Stimulated activated CD8-positive, alpha-beta memory T cell treated with anti-CD3 and anti-CD28 coated beads, Interleukin-15, amount 100 ng/mL, for 4 hours (primary cell): ENCODE results near the gene PINLYP.

Experiments used
- DNase-seq, 2 donors: peaks; one replicate each; pipeline ENCODE4 v3.0.0-alpha.2; 2020; ENCODE audit warnings: low read depth in 2 of 2

The PINLYP gene

DNA sequence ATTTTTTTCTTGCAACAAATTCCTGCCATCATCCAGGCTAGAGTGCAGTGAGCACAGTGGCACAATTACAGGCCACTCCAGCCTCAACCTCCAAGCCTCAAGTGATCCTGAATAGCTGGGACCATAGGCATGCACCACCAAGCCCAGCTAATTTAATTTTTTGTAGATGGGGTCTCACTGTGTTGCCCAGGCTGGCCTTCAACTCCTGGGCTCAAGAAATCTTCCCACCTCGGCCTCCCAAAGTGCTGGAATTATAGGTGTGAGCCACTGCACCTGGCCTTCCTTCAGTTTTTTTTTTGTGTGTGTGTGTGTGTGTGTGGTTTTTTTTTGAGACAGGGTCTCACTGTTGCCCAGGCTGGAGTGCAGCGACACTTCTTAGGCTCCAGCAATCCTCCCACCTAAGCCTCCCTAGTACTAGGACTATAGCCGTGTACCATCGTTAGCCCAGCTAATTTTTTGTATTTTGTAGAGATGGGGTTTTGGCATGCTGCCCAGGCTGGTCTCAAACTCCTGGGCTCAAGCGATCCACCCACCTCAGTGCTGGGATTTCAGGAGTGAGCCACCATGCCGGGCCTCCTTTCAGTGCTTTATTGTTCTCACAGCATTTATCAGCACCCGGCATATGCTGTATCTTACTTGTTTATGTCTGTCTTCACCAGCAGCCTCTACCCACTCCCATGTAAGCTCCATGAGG is 30.4 kb downstream of the PINLYP start:
- no peak for DNase-seq

DNA sequence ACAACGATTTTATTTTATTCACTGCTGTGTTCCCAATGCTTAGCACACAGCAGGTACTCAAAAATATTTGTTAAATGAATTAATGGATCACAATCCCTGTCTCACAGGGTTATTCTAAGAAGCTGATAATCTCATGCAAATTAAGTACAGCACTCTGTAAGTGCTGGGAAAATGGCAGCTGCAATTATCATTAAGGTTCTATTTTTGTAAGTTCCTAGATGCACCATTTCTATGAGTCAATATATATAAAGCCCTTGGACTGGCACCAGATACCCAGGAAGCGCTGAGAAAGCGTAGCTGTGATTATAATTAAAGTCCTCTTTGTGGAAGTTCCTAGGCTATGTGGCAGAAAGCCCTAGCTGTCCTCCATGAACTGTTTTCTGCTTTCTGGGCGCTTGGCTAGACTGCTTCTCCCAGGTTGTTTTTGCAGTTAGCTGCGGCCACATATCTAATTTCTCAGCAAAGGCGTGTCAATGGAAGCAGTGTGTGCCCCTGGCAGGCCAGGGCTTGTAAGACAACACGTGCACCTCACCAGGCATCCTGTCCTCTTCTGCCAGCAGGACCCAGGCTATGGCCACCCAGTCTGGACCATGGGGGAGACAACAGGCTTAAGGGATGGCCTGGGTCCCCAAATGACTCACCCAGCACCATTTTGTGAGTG is 31.1 kb downstream of the PINLYP start:
- DNase-seq: no peak

DNA sequence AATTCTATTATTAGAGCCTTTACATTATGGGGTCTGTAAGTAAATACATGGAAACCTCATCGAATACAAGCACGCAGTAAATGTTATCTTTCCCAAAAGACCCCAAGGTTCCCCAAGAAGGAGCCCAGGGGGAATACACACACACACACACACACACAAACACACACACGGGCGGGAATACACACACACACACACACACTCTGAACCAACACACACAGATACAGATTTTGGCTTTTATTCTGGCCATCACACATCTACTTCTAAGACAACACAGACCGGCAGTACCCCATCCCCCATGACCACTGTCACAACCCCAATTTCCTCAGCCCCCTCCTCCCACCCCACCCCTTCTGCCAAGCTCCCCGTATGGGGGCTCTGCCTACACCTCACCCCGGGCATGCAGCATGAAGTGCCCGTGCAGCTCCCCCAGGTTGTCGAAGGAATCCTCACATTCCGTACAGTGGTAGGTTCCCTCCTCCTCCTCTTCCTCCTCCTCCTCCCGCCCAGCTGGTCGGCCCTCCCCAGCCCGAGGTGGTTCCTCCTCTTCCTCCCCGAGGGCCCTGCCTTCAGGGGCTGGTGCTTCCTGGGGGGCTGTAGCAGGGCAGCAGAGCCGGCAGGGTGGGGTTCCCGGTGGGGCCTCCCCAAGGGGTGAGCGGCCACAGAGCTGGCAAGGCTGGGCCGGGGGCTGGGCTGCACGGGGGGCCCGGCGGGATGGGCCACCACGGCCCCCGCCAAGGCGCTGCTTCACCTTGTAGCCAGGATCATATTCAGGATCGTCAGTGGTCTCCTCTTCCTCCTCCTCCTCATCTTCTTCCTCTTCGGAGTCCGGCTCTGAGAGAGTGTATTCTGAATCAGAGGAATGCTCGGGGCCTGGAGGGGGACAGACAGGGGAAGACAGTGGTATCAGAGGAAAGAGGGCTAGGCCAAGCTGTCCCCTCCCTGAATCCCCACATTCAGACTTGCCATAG is 31.9 kb downstream of the PINLYP start:
- DNase-seq: no peak

DNA sequence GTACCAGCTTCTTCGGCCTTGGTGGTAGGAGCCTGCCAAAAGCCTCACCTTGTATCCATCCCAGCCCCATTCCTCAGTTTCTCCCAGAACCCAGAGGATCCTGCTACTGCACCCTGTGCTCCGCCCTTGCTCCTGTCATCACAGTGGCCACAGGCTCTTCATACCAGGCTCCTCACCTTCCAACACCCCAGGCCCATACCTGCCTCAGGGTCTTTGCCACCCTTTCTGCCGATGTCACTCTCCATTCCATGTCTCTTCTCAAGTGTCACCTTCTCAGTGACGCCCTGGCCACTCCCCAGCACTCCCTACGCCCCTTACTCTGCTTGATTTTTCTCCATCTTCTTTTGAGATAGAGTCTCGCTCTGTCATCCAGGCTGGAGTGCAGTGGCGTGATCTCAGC is 34.3 kb downstream of the PINLYP start:
- no peak for DNase-seq

DNA sequence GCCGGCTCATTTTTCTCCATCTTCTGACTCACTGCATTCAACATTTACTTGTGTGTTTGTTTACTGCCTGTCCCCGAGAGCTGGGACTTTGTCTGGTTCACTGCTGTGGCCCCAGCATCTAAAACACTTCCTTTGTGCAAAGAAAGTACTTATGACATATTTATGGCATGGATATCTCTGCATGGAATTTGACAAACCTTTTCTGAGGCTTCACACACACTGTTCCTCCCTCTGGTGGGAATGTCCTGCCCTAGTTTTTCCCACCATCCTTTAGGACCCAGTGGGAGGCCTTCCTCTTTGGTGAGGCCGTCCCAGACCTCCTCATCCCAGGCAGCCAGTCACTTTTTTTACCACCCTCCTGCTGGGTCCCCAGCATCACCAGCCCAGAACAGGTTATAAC is 34.9 kb downstream of the PINLYP start:
- no peak for DNase-seq

DNA sequence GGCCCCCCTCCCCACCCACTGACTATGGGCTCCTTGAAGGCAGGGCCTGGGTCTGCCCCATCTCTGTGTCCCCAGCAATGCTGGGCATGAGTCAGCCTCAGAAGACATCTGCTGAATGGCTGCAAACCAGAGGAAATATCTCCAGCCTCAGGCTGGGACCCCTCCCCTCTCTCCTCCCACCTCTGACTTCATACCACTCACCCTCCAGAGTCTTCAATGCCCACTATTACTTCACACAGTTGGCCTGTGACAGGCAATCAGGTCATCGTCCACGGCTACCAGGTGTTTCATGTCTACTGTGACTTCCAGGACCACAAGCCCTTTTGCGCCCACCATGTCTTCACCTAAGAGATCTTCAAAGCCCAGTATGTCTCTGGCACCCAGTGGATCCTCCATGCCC is 36.2 kb downstream of the PINLYP start, which contains the start of gene SRRM5:
TSS of gene SRRM5 (plus strand) at position 301 of the 400 bp plus-strand sequence. CDS start at position 335, 34 bp downstream.
- no peak for DNase-seq

DNA sequence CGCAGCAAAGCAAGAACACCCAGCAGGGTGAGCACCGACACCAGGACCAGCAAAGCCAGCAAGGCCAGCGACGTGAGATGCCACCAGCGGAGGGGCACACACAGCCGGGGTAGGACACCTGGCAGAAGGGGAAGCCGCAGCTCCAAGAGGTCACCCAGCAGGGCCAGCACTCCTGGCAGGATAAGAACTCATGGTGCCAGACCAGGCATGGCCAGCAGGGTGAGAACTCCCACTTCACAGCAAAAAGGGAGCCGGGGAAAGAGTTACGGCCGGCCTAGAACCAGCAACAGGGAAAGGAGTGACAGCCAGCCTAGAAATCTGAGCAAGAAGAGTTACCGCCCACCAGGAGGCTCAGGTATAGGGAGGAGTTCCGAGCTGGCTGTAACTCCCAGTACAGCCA is 36.8 kb downstream of the PINLYP start:
- no peak for DNase-seq

DNA sequence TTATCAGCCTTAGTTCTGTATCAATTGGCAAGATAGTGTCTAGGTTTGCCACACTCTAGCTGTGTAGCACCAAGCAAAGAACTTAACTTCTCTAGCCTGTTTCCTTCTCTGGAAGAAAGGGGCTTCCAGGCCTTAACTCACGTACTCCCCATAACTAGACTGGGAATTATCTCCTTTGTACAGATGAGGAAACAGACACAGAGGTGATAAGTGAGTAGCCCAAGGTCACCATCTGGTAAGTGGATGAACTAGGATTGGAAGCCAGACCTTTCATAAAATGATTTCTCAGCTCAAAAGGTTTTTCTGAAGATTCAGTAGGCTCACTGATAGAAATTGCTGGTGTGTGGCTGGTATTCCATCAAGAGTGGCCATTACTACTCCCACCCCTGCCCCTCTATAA is 40.7 kb downstream of the PINLYP start:
- no peak for DNase-seq

DNA sequence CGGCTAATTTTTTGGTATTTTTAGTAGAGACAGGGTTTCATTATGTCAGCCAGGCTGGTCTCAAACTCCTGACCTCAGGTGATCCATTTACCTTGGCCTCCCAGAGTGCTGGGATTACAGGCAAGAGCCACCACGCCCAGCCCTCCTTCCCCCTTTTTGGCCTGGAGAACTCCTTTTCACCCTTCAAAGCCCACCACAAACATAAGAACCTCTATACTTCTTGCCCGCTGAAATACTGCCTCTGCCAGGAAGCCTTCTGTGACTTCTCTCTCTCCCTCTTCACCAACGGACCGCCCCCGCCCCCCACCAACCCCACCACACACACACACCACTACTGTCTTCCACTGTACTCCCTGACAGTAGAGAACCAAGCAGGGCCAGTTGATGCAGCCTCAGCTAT is 41.4 kb downstream of the PINLYP start:
- DNase-seq: no peak

DNA sequence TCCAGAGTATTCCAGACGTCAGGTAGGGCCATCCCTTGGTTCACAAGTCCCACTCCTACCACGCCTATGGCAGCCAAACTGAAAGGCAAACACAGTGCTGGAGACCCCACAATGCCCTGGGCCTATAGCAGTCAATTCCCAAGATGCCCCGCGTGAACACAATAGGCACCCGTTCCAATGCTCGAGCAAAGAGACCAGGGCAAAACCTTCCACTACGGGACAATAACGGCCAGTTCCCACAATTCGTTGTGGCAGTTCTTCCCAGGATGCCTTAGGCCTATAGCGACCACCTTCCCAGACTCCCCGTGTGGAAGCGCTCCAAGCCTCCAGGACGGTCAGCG is 43.3 kb downstream of the PINLYP start:
- DNase-seq: no peak

DNA sequence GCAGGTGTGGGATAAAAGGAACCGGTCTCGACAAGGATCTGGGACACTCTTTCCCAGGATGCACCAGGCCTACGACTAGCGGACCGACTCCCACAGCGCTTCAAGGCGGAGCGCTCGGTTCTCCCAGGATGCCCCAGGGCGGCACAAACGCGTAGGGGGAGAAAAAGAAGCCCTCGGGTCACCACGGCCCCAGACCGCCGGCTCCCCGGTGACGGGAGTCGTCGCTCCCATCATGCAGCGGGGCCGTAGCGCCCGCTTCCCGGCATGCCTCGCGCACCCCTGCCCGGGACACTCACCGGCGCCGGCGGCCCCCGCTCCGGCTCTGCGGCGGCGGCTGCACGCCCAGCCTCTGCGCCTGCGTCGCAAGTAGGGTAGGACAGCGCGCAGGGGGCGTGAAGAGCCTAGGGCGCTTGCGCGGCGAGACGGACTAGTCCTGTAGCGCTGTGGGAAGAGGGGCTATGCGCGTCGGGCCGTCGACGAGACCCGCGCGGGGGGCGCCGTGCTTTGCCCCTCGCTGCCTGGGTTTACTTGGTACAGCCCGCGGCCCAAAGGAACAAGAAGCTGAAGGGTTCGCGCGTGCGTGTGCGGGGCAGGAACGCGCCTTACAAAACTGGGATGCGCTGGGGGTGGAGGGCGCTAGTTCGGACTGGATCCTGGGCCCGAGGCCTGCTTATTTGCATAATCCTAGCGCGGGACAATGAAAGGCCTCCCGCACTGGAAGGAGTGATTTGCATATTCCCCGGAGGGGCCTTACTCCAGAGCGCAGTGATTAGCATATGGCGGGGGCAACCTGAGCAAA is 43.9 kb downstream of the PINLYP start, which contains the start of gene ZNF428:
TSS of gene ZNF428 (minus strand) at position 368 of the 799 bp plus-strand sequence. CDS start 5,325 bp downstream, outside the sequence.
- peak; percentile 78 to 81 for DNase-seq

DNA sequence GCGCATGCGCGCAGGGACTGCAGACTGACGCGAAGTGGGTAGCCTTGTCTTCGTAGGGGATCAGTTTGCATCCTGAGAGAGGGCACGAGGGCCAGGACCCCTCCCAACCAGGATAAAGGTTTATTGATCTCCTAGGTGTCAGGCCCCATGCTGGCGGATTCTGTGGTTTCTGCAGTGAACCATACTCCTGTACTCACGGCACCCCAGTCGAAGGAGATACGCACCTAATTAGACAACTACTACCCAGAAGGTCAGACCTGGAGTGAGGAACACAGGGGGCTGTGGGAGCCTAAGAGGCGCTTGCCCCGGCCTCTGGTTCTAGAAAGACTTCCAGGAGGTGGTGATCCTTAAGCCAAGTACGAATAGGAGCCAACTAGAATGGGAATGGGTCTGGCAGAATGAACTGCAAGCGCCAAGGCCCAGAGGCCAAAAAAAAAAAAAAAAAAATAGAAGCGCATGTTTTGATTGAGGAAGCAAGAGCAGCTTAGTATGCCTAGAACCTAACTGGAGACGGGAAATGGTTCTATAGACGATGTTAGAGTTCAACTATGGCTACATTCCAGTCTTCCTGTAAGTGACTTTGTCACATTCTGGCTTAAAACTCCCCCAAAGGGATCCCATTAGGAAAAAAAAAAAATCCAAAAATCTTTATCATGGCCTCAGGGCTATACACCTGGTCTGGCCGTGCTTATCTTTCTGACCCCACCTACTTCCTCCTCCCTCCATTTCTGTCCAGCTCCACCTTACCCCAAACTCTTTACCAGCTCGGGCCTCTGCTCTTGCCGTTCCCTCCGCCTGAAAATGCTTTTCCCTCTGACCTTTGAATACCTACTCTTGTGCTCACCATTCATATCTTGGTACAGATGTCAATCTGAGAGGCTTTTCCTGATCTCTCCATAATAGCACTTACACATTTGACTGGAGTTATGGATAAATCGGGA is 44.7 kb downstream of the PINLYP start:
- DNase-seq: peak in 1 of 2 donors; percentile 66

DNA sequence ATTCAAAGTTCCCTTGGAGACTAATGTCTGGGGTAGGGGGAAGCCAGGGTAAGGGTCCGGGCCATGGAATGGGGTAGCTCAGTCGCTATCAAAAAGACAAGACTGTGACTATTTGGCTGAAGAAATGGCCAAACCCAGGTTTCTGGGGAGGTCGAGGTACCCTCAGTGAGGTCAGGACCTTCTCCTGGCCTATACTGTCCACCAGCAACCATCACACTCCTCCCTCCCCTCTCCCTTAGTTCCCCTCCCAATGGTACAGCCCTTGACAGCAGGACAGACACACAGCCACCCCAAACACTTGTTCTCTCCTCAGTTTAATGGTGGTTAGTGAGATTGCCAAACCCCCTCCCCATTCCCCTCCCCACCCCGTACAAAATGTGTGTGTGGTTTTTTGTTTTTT is 46.5 kb downstream of the PINLYP start:
- no peak for DNase-seq

DNA sequence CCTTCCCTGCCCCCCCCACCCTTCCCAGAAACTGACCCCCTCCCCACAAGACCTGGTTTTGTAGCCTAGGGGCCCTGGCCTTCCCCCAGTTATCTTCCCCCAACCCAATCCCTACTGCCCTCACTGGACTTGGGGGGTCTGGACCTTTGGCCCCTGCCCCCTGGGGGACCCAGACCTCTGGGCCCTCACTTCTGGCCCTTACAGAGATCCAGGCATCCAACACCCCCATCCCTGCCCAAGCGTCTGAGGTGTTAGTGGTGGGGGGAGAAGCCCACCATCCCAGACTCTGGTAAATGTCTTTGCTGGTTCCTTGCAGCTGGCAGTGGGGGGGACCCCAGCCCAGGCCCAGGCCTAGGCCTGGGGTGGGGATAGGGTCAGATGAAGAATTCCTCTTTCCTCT is 47.4 kb downstream of the PINLYP start:
- DNase-seq: no peak

DNA sequence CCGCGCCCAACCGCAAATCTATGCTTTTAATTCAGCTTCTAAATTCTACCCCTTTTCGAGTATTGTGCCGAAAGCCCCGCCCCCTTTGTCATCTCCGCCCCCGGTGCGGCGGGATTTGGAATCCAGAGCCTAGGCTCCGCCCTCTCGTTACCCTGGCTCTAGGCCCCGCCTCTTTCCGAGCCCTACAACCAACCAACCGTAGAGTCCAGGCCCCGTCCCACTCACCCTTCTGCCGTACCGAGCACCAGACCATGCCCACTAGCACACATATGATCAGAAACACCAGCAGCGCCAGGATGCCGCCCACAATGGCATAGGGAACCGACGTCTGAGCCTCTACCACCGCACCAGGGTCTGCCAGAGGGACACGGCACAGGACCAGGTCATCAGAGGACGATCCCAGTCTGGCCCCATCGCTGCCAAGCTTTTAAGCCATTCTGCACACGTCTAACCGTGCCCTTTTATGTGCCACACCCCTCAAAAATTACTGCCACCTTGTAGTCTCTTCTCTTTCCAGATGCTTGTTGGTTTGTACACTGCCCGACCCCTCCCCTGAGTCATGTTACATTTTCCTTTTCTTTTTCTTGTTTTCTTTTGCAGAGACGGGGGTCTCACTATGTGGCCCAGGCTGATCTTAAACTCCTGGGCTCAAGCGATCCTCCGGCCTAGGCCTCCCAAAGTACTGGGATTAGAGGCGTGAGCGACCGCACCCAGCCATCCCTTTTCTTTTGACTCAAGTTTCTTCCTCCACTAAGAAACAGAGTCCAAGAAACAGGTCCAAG is 48.5 kb downstream of the PINLYP start:
- no peak for DNase-seq

DNA sequence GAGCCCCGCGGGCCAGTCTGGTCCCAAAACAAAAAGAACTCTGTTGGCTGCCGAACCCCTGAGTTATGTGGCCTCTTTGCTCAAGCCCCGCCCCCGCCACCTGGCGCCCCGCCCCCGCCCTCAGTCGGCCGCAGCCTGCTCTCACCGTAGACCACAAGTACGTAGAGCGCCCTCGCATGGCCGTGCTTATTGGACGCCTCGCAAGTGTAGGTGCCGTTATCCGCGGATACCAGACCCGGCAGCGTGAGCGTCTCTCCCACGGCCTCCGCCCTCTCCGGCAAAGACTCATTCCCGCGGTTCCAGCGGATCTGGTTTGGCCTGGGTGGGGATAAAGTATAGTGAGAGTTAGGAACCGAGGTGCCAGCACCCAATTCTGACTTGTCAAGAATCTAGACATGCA is 49.3 kb downstream of the PINLYP start:
- peak; percentile 55 to 76 for DNase-seq

DNA sequence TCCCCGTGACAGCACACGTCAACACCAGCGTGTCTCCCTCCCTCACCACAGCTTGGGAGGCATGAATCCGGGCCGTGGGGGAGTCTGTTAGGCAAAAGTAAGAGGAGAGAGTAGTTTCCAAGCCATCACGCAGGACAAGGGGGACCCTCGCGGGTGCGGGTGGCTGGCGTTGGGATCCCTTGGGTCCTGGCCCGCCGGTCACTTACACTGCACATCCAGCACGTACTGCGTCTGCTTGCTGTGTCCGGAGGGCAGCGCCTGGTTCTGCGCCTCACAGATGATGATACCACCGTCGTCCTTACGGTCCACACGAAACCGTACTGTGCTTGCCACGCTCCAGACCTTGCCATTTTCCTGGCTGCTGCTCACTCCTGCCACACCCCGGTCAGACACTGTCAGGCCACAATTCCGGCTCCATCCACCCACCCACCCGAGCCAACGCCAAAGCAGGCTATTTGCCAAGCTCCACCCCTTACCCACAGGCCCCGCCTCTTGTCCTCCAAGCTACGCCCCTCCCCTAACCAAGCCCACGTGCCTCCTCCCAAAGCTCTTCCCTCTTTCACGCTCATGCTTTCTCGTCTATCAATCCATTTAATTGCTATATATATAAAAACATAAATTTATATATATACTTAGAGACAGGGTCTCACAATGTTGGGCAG is 50.4 kb downstream of the PINLYP start:
- no peak for DNase-seq

DNA sequence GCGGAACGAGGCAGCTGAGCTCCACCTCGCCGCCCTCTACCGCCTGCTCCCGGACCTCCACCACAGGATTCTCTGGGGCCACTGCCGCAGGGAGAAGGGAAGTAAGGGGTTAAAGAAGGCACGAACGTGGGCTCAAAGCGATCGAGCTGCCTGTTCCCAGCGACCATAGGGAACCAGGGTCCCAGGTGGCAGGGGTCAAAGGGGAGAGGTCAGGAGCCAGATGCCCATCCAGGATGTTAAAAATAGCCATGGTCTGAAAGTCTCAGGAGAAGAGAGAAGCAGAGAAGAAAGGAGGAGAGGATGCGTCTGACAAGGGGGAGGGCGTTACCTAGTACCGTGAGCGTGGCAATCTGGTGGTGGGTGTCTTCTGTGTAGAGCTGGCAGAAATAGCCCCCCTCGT is 51.2 kb downstream of the PINLYP start:
- DNase-seq: no peak
